K562 (cell line): ENCODE measurements around the gene YAF2. TPM values are rescaled to one million over a fixed set of nuclear protein-coding genes. Genes with fewer than 3 reads are reported as not detected.
A peak's percentile ranks its signal among the peaks of the same experiment; 100 is the strongest.

Experiments
- BRF1 ChIP-seq: IDR thresholded peaks from 3 replicates; pipeline ENCODE4 v1.6.1; 2011; ENCODE audit warnings: borderline replicate concordance, mild to moderate bottlenecking; ENCODE audit not compliant: insufficient read length; ENCODE audit errors: extremely low read depth
- CBFA2T3 ChIP-seq: fragments of 450-650 bp; IDR thresholded peaks from 2 replicates; pipeline ENCODE4 v1.6.1; 2017
- CREB1 ChIP-seq, 2 experiments: sonication (generic) in 1 of 2; formaldehyde crosslinking in 1 of 2; IDR thresholded peaks; 2 replicates each; pipeline versions ENCODE4 v1.6.1 to v1.8.0; 2012 to 2022; ENCODE audit warnings: inconsistent platforms in 1 of 2, mild to moderate bottlenecking in 1 of 2, missing genetic modification reagents in 1 of 2, moderate library complexity in 1 of 2
- CSDE1 ChIP-seq, 2 experiments: fragments of 450-650 bp; IDR thresholded peaks; 2 replicates each; pipeline ENCODE4 v1.6.1; 2016; ENCODE audit warnings: mild to moderate bottlenecking in 1 of 2
- CTBP1 ChIP-seq: fragments of 450-650 bp; IDR thresholded peaks from 2 replicates; pipeline ENCODE4 v1.6.1; 2016; ENCODE audit warnings: borderline replicate concordance
- ETV5 ChIP-seq: sonication (generic); formaldehyde crosslinking; IDR thresholded peaks from 2 replicates; pipeline ENCODE4 v1.4.0; 2020; ENCODE audit warnings: low read depth, mild to moderate bottlenecking, missing genetic modification reagents
- FOXP1 ChIP-seq: sonication (generic); formaldehyde crosslinking; IDR thresholded peaks from 2 replicates; pipeline ENCODE4 v1.8.0; 2022; ENCODE audit warnings: mild to moderate bottlenecking, missing genetic modification reagents
- PHF8 ChIP-seq: fragments of 200-600 bp; sonication (generic); IDR thresholded peaks from 2 replicates; pipeline ENCODE4 v1.6.1; 2012; ENCODE audit warnings: mixed run types, mild to moderate bottlenecking, inconsistent platforms, low read length, moderate library complexity, borderline replicate concordance
- SP1 ChIP-seq: sonication (generic); formaldehyde crosslinking; IDR thresholded peaks from 2 replicates; pipeline ENCODE4 v1.8.1; 2022; ENCODE audit warnings: mild to moderate bottlenecking, missing genetic modification reagents
- ZBED1 ChIP-seq: IDR thresholded peaks from 2 replicates; pipeline ENCODE4 v1.6.1; 2014
- ZMIZ1 ChIP-seq, 2 experiments: fragments of 150-350 bp in 1 of 2; IDR thresholded peaks; 2 replicates each; pipeline ENCODE4 v1.6.1; 2012 to 2016; ENCODE audit warnings: low read depth in 2 of 2, low read length in 2 of 2, mild to moderate bottlenecking in 1 of 2, moderate library complexity in 1 of 2
- ZNF740 ChIP-seq, 3 experiments: fragments of 200-800 bp in 1 of 3; sonication (Bioruptor generic) in 1 of 3; sonication (generic) in 1 of 3; formaldehyde crosslinking in 1 of 3; IDR thresholded peaks; 2 replicates each; pipeline versions ENCODE4 v1.6.1 to v1.8.0; 2016 to 2022; ENCODE audit warnings: mild to moderate bottlenecking in 2 of 3, missing compliant biosample characterization in 2 of 3, missing genetic modification characterization in 2 of 3, missing genetic modification reagents in 1 of 3
- polyA plus RNA-seq, 8 experiments: library from polyadenylated mRNA; depleted of rRNA in 4 of 8; stranded (reverse) in 5 of 8; unstranded in 3 of 8; fragments of >200 nt; fragmentation: Nextera tagmentation in 2 of 8; fragmentation: Illumina TruSeq in 1 of 8; extraction: Ambion mirVana in 2 of 8; extraction: Trizol in 1 of 8; gene quantifications; 2 replicates each; pipeline versions ENCODE4 v1.2.1 to v1.2.3, GENCODE V29; 2011 to 2014; ENCODE audit warnings: inconsistent platforms in 1 of 8, missing spikeins in 1 of 8
- total RNA-seq, 7 experiments: library from RNA; depleted of rRNA in 6 of 7; stranded (reverse); fragments of >200 nt in 6 of 7; fragmentation: Illumina TruSeq in 2 of 7; extraction: Trizol in 2 of 7; gene quantifications; 2 replicates each; pipeline versions ENCODE4 v1.2.1 to v1.2.3, GENCODE V29; 2011 to 2021; ENCODE audit warnings: low replicate concordance in 1 of 7
- TF ChIP-seq, protein P1 (sequence below): sonication (generic); formaldehyde crosslinking; IDR thresholded peaks from 2 replicates; pipeline ENCODE4 v1.8.0; 2022; ENCODE audit warnings: missing genetic modification reagents, mild to moderate bottlenecking, moderate library complexity, borderline replicate concordance
- TF ChIP-seq, protein P2 (sequence below): conservative IDR thresholded peaks from 2 replicates; pipeline ENCODE4 v1.6.1; 2011; ENCODE audit warnings: low read depth, mild to moderate bottlenecking, low read length; ENCODE audit not compliant: control insufficient read depth
- TF ChIP-seq, protein P3 (sequence below), 2 experiments: IDR thresholded peaks; 2 replicates each; pipeline ENCODE4 v1.6.1; 2012; ENCODE audit warnings: improper control_type of control experiment in 2 of 2, low read depth in 2 of 2, low read length in 2 of 2, borderline replicate concordance in 1 of 2

YAF2 gene
- total and polyA plus RNA-seq, 9 of the 15 experiments (the other 6 are each of a cell fraction or from before 2014, with no cell fraction given): 10.6 to 26.4 (median 21.3) TPM

DNA sequence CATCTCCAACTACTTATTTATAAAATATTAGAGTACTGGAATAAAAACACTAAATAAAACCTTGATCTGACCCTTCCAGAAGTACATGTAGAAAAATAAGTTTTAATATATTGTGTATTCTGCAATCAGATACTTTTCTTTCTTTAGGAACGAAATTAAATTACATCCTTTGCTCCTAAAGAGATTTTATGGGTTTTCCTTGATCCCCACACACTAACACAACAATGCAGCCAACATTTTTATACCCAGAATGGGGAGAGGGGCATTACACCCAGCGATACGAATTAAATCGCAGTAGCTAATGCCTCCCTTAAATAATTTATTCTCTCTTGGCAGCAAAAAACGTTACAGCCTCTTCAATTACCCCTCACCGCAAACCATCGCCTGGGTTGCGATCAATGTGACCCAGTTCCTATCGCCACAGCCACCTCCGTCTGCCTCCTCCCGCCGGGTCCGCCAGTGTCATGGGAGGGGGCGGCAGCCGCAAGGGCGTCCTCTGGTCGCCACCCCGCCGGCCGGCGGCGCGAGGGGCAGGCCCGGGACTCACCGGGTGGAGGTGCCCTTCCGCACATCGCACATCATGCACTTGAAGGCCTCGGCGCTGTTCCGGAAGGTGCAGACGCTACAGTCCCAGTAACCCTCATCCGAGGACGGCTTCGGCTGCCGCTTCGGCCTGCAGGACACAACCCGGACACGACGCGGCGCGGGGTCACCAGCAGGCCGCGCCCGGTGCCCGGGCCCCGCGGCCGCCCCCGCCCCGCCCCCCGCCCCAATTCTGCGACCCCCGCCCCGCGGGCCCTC, 796 bp downstream of the YAF2 start (continued):
- TF ChIP-seq, protein P1, sequence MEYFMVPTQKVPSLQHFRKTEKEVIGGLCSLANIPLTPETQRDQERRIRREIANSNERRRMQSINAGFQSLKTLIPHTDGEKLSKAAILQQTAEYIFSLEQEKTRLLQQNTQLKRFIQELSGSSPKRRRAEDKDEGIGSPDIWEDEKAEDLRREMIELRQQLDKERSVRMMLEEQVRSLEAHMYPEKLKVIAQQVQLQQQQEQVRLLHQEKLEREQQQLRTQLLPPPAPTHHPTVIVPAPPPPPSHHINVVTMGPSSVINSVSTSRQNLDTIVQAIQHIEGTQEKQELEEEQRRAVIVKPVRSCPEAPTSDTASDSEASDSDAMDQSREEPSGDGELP (CRISPR knock-in tag): peak; percentile 68; the same call in 1 of the 2 replicates
- TF ChIP-seq ZMIZ1 (IDR thresholded peaks at IDR 0.05; ENCODE audit: low read depth in 2 of 2, low read length in 2 of 2): peak in 1 of 2 experiments; percentile 20; a peak in 1 of 4 replicates
- TF ChIP-seq ZBED1: peak; percentile 40; the same call in 1 of the 2 replicates
- TF ChIP-seq SP1 (CRISPR knock-in tag): 0 out of 2 replicates have a peak, but pooled peaks have one; percentile 31
- TF ChIP-seq, protein P2, sequence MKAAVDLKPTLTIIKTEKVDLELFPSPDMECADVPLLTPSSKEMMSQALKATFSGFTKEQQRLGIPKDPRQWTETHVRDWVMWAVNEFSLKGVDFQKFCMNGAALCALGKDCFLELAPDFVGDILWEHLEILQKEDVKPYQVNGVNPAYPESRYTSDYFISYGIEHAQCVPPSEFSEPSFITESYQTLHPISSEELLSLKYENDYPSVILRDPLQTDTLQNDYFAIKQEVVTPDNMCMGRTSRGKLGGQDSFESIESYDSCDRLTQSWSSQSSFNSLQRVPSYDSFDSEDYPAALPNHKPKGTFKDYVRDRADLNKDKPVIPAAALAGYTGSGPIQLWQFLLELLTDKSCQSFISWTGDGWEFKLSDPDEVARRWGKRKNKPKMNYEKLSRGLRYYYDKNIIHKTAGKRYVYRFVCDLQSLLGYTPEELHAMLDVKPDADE: 0 out of 2 replicates have a peak, but pooled peaks have one; percentile 20
- peak; percentile 89 for TF ChIP-seq CTBP1
- TF ChIP-seq FOXP1: 0 out of 2 replicates have a peak, but pooled peaks have one; percentile 48
- TF ChIP-seq ETV5 (CRISPR knock-in tag): peak; percentile 43; the same call in 1 of the 2 replicates
- TF ChIP-seq CBFA2T3: peak; percentile 11; the same call in 1 of the 2 replicates
- TF ChIP-seq, protein P3, sequence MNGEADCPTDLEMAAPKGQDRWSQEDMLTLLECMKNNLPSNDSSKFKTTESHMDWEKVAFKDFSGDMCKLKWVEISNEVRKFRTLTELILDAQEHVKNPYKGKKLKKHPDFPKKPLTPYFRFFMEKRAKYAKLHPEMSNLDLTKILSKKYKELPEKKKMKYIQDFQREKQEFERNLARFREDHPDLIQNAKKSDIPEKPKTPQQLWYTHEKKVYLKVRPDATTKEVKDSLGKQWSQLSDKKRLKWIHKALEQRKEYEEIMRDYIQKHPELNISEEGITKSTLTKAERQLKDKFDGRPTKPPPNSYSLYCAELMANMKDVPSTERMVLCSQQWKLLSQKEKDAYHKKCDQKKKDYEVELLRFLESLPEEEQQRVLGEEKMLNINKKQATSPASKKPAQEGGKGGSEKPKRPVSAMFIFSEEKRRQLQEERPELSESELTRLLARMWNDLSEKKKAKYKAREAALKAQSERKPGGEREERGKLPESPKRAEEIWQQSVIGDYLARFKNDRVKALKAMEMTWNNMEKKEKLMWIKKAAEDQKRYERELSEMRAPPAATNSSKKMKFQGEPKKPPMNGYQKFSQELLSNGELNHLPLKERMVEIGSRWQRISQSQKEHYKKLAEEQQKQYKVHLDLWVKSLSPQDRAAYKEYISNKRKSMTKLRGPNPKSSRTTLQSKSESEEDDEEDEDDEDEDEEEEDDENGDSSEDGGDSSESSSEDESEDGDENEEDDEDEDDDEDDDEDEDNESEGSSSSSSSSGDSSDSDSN (IDR thresholded peaks at IDR 0.05; ENCODE audit: borderline replicate concordance in 1 of 2, low read depth in 2 of 2, low read length in 2 of 2): peak; percentile 95 to 96
- no peak for TF ChIP-seq CSDE1 (IDR thresholded peaks at IDR 0.05)
- TF ChIP-seq ZNF740 (CRISPR knock-in tag; IDR thresholded peaks at IDR 0.05): no peak
- TF ChIP-seq ZNF740 (tag; IDR thresholded peaks at IDR 0.05): no peak
- peak; percentile 37; the same call in 1 of the 2 replicates for TF ChIP-seq PHF8
- no peak for TF ChIP-seq CREB1 (IDR thresholded peaks at IDR 0.05)
- TF ChIP-seq CREB1 (CRISPR knock-in tag; IDR thresholded peaks at IDR 0.05): 0 out of 2 replicates have a peak, but pooled peaks have one; percentile 44
- TF ChIP-seq BRF1: no peak
